ENCODE results near the gene TRPM5. TPM values are rescaled to one million over a fixed set of nuclear protein-coding genes. Genes with fewer than 3 reads are reported as not detected.

The TRPM5 gene
- total RNA-seq, 3 donors from 2014 or later = 2.2 to 3.7 (median 2.5) TPM

GRCh38 chr11:2431395-2431794 is 12.9 kb downstream of the TRPM5 start:
- no peaks in the 10 kb centered on the region for H3K36me3 ChIP-seq (ENCODE audit: low read depth)
- no peak for TF ChIP-seq CTCF (IDR thresholded peaks at IDR 0.05)
- H3K4me3 ChIP-seq = no peak overlapping the region
- DNase-seq (peak in 1 of 3 donors; percentile 1), ATAC-seq (no peak)
- H3K4me1 ChIP-seq (ENCODE audit: low read depth) = peaks cover 10% of the 10 kb centered on the region
- intact Hi-C loops (cut with DNase I, micrococcal nuclease) = no loop called here
- H3K9me3 ChIP-seq = no peaks in the 10 kb centered on the region

- H3K4me1 ChIP-seq (ENCODE audit: low read depth) = peaks cover 10% of the 10 kb centered on the region
- intact Hi-C loops (cut with DNase I, micrococcal nuclease) = loop anchor here (2.0 to 10.0 kb wide), 4 partner anchors 102 to 466 kb away; no protein-coding TSS in a partner anchor
- ATAC-seq (peak; percentile 79), DNase-seq (peak in 2 of 3 donors; percentile 89 to 93)
- H3K4me3 ChIP-seq = no peak overlapping the region
- TF ChIP-seq CTCF (IDR thresholded peaks at IDR 0.05) = peak; percentile 92
- H3K36me3 ChIP-seq (ENCODE audit: low read depth) = no peaks in the 10 kb centered on the region
- no peaks in the 10 kb centered on the region for H3K9me3 ChIP-seq
Measured at GRCh38 chr11:2428322-2428795, 16.0 kb downstream of the TRPM5 start.

- Histone ChIP-seq H3K9me3 (no peaks in the 10 kb centered on the region), H3K4me3 (no peak overlapping the region), H3K36me3 (ENCODE audit: low read depth) (no peaks in the 10 kb centered on the region), H3K4me1 (ENCODE audit: low read depth) (peaks cover 10% of the 10 kb centered on the region)
- ATAC-seq = no peak
- TF ChIP-seq CTCF (IDR thresholded peaks at IDR 0.05) = no peak
- intact Hi-C loops (cut with DNase I, micrococcal nuclease) = loop anchor here (2.0 to 10.0 kb wide), 4 partner anchors 103 to 467 kb away; no protein-coding TSS in a partner anchor
- DNase-seq = no peak
Measured at GRCh38 chr11:2427721-2428321, 16.5 kb downstream of the TRPM5 start.

- intact Hi-C loops (cut with DNase I, micrococcal nuclease) = loop anchor here in 1 of 2 donors (10.0 kb wide), 2 partner anchors 242 to 468 kb away; no protein-coding TSS in a partner anchor
- ATAC-seq (peak; percentile 85), DNase-seq (peak; percentile 77 to 85 (median 81))
- Histone ChIP-seq H3K4me1 (ENCODE audit: low read depth) (peaks cover 10% of the 10 kb centered on the region), H3K4me3 (no peak overlapping the region), H3K9me3 (no peaks in the 10 kb centered on the region), H3K36me3 (ENCODE audit: low read depth) (no peaks in the 10 kb centered on the region)
- TF ChIP-seq CTCF (IDR thresholded peaks at IDR 0.05) = no peak
Measured at GRCh38 chr11:2426826-2427521, 17.3 kb downstream of the TRPM5 start.

GRCh38 chr11:2426221-2426620 is 18.1 kb downstream of the TRPM5 start:
- Histone ChIP-seq H3K9me3 (no peaks in the 10 kb centered on the region), H3K4me3 (no peak overlapping the region), H3K4me1 (ENCODE audit: low read depth) (peaks cover 10% of the 10 kb centered on the region), H3K36me3 (ENCODE audit: low read depth) (no peaks in the 10 kb centered on the region)
- intact Hi-C loops (cut with DNase I, micrococcal nuclease) = loop anchor here in 1 of 2 donors (10.0 kb wide), 2 partner anchors 241 to 469 kb away; no protein-coding TSS in a partner anchor
- no peak for ATAC-seq
- no peak for TF ChIP-seq CTCF (IDR thresholded peaks at IDR 0.05)
- no peak for DNase-seq
